Measurements from ENCODE around the gene FBXO33.

Gene FBXO33, protein sequence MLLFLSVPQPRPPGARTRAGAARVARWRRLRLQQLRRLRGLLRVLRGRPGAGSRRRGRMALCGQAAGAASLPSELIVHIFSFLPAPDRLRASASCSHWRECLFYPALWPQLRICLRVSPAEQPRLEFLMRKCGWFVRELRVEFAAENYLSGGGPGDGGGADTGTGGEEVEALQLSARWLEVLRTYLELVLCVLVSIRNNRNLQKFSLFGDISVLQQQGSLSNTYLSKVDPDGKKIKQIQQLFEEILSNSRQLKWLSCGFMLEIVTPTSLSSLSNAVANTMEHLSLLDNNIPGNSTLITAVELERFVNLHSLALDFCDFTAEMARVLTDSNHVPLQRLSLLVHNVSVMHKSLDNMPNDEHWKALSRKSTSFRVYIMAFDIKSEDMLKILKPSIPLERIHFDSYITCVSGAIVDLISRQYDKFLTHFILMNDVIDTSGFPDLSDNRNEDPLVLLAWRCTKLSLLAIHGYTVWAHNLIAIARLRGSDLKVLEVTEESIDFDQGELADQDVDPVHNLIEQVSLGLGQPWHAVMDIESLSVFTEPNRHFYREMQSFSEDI

DNA sequence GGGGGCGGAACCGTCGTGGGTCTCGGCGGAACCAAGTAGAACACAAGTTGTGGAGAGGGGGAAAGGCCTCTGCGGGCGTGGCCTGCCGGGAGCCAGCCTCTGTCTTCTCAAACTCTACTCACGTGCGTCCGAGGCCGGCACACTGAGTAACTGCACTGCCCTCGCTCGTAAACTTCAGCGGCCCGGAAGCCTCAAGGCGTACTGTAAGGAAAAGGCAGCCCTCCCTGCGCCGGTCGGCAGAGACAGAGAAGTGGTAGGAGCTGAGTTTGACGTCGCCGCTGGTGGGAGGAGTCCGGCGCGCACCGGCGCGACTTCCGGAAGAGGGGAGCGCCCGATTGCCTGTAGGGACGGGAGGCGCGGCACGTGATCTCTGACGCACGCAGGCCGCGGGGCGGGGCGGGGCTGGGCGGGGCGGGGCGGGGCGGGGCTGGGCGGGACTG is at the start of gene FBXO33:
Gene FBXO33, minus strand, starts transcription at position 255 of the 440 bp plus-strand sequence. CDS start 271 bp downstream, outside the sequence.
- DNase-seq: peak; percentile 57

DNA sequence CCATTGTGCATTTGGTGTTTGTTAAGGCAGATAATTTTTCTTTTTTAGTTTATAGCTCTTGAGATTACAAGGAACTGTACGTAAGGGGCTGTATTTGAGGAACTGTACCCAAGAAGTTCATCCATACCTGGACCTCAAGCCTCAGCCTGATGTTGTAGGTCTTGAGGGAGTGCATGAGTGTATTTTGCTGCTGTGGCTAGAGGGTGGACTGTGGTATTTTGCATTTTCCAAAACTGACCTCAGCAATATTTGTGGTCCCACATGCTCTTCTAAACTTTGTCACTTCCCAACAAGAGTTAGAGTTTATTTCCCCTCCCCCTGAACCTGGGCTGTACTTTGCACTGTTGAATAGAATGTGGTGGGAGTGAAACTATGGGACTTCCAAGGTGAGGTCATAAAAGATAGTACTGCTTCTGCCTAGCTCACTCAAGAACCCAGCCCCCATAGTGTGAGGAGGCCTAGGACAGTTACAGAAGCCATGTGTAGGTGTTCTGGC is 42.2 kb upstream of the FBXO33 start:
- DNase-seq: no peak

DNA sequence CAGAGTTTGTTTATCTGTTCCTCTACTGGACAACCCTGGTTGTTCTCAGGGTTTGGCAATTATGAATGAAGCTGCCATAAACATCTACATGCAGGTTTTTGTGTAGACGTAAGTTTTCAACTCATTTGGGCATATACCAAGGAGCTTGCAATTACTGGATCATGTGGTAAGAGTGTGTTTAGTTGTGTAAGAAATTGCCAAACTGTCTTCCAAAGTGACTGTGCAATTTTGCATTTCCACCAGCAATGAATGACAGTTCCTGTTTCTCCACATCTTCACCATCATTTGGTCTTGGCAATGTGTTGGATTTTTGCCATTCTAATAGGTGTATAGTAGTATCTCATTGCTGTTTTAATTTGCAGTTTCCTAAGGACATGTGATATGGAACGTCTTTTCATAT is 39.8 kb upstream of the FBXO33 start:
- DNase-seq: no peak

DNA sequence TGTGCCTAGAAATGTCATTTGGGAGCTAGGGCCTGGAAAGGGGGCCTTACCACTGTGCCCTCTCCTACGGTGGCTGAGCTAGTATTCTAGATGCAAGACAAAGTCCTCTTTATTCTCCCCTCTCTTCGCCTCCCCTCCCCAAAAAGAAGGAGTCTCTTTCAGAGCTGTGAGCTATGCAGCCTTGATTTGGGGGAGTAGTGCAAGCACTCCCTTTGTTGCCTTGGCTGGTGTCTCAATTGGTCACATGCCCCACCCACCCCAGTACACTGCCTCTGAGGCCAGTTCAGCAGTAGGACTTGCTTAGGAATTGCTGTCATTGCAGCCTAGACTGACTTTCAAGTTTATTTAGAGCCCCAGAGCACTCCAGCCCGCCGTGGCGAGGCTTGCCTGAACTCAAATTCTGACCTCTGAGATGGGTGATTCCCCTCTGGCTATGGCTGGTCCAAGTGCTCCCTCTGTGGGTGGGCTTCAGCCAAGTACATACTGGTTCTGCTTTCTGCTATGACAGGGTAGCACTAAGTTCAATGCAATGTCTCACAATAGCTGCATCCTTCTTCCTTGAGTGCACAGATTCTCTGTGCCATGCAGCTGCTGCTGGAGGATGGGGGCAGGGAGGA is 37.0 kb upstream of the FBXO33 start:
- no peak for DNase-seq

DNA sequence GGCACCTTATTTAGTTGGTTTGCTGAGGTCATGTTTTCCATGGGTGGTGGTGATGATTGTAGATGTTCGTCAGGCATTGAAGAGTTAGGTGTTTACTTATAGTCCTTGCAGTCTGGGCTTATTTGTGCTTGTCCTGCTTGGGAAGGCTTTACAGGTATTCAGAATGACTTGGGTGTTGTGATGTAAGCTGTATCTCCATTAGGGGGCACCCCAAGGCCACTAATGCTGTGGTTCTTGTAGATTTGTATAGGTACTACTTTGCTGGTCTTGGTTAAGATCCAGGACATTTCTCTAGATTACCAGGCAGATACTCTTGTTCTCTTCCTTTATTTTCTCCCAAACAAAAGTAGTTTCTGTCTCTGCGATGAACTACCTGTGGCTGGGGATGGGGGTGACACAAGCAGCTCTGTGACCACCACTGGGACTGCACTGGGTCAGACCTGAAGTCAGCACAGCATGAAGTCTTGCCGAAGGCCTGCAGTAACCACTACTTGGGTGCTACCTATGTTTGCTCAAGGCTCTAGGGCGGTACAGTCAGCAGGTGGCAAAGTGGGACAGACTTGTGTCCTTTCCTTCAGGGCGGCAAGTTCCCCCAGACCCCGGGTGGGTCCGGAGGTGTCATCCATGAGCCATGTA is 35.8 kb upstream of the FBXO33 start:
- no peak for DNase-seq

DNA sequence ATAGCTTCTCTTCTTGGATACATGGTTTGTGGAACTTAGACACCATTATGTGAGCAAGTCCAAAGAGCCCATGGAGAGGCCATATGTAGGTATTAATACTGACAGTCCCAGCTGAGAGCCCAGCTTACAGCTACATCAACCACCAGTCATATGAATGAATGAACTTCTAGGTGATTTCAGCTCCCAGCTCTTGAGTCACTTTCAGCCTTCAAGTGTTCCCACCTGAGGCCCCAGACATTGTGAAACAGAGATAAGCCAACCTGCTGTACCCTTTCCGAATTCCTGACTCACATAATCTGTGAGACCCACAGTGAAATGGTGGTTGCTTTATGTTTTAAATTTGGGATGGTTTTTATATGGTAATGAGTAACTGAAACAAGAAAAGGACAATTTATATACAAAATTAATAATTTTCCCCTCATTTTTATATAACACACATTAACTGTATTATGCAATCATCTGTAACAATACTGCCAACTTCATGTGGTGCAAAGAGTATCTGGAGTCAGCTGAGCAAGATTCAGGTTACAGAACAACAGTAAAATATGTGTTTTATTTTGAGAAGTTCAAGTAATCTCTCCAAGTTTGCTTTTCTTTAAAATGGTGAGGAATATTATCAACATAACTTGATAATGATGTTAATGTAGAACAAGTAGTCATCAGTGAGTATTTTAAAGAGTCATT is 27.7 kb upstream of the FBXO33 start:
- no peak for DNase-seq

DNA sequence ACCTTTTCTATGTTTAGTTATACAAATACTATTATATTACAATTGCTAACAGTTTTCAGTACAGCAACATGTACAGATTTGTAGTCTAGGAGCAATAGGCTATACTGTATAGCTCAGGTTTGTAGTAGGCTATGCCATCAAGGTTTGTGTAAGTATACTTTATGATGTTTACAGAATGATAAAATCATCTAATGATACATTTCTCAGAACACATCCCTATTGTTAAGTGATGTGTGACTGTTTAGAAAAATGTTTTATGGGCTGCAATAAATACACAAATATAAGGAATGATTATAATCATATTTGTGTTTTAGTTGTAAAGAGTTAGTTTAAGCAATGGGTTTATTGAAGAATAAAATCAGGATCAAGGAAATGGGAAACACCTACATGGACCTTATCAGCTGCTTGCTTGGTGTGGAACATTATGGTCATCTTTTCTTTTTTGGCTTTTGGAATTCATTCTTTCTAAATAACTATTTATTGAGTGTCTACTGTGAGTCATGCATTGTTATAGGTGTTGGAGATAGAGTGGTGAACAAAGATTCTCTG is 24.5 kb upstream of the FBXO33 start:
- DNase-seq: no peak

DNA sequence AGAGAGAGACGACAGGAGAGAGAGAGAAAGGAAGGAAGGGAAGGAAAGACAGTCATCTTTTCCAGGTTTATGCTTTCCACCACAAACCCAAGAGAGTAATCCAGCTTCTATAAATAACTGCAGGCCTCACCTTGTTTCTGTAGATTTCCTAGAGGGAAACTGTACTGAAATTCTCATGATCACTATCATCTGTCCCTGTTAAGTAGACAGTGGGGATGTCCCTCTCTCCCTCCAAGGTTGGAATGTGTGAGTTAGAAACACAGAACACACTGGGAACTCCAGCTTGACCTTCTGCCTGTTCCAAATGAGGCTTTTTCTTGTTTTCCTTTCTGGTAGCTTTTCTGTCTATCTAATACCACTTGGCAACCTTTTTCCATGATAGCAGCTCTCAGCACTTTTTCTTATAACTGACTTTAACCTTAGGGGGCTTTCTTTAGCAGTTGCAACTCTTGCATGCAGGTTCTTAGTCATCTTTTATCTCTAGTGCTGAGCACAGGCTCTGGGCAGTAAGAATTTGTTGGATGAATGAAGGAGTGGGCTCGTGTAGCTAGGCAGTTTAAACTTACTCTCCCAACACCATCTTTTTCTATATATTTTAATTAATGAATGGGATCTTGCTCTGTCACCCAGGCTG is 22.8 kb upstream of the FBXO33 start:
- no peak for DNase-seq

DNA sequence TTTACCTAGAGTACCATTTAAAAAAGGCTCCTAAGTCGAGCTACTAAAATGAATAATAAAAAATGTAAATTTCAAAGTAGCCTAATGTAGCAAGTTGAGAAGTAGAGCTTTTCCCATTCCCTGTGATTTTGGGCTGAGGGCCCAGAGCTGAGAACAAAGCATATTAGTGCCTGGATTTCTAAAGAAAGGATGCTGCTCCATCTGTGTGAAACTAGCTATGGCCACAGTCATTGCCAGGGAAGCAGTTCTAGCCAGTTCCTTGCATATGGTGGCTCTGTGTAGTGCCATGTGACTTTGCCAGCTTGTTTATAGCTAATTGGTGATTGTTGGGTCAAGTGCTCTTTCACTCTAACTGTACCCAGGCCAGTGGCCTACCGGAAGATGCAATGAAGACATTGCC is 20.4 kb upstream of the FBXO33 start:
- DNase-seq: no peak

DNA sequence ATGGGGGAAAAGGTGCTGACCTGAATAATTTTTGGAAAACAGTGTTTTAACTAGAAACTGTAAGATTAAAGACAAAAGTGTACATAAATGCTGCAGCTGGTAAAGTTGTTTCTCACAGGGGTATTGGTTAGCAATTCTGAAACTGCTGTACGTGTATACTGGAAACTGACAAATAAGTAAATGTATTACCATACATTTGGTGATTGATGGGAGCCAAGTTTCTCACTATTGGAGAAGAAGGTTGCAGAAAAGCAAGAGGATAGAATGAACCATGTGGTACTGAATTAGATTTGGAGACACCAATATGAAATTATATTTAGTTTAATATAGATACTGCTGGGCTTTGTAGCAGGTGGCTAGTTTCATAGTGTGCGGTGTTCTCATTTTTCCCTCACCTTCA is 19.6 kb upstream of the FBXO33 start:
- no peak for DNase-seq

DNA sequence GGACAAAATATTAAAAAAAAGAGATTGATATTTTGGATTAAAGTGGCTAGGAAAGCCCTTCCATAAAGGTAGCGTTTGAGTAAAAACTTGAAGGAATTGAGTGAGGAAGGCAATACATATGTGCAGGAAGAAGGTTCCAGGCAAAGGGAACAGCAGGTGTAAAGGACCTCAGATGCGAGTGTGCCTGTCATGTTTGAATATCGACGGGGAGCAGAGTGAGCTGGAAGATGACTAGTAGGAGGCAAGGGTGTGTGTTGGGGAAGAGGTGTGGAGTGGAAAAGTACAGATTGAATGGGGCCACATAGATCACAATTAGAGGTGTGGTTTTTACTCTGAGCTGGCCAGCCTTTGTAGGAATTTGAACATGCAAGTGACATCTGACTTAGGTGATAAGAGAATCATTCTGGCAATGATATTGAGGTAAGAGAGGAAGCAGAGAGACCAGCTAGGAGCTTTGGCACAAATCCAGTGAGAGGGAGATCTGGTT is 15.0 kb upstream of the FBXO33 start:
- DNase-seq: no peak

DNA sequence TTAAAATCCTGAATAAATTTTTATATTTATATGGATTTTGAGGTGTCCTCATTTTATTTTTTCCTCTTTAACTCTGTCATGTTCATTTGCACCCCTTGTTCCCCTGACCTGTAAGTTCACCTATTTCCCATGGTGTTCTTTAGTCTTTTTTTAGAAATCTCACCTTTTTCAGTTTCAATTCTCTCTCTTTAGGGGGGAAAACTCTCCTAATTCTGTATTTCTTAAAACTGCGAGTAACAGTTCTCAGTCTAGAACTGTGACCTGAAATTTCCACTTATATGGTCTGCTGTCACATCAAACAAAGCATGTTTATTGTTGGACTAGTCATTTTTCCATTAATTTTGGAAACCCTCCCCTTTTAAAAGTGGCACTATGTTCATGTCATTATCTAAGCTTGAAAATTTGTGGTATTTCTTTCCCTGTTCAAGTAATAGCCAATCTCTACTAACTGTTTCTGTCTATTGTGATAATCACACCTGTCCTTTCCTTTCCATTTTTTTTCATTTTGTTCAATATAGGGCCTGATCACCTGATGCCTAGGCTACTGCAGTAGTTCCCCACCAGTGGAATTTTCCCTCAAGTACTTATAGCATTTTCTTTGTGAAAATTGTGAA is 14.0 kb upstream of the FBXO33 start:
- no peak for DNase-seq

DNA sequence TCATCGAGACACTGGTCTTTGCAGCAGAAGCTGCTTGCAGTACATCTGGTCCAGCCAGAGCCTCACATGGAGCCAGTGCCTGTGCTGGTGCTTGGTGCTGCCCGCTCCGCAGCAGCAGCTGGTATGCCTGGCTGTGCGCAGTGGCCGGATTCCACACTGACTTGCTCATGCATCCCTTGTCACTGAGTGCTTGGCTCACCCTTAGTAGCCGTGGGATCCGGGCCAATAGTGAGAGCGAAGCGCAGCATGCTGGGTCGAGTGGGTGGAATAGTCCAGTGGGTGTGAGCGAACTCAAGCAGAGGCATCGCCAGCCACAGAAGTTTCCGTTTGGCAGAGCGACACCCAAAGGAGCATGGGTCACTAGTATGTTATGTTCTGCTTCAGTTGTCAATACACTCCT is 10.1 kb upstream of the FBXO33 start:
- DNase-seq: no peak

DNA sequence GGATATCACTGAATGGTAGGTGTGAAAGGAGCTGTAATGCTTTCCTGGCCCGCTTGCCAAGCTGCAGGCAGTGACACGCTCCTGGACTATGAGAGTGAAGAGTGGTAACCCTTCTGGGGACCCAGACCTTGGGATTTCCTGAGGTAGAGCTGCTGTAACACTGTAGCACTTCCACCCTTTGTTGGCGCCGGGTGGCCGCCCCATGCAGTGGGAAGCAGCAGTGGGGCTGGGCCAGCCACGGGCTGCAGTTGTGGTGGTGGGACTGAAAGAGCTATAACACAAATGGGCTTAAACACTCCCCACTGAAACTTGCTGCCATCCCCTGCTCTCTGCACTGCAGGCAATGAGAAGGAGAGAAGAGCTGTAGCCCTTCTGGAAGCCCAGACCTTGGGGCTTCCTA is 9.6 kb upstream of the FBXO33 start:
- no peak for DNase-seq

DNA sequence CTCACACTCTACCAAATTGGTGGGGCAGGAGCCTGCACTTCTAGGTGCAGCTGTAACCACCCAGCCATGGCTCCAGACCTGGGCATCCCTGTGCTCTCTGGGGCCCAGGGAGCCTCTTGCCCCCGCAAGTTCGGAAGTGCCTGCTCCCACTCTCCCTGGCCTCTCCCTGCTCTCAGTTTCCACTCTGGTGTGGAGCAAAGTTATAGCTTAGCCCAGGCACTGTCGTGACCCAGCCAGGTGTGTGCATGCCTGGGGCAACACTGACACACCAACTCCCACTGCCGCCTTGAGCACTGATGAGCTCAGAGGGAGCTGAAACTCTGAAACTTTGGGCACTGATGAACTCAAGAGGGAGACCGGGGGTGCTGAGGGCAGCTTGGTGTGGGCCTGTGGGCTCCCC is 8.7 kb upstream of the FBXO33 start:
- DNase-seq: no peak

DNA sequence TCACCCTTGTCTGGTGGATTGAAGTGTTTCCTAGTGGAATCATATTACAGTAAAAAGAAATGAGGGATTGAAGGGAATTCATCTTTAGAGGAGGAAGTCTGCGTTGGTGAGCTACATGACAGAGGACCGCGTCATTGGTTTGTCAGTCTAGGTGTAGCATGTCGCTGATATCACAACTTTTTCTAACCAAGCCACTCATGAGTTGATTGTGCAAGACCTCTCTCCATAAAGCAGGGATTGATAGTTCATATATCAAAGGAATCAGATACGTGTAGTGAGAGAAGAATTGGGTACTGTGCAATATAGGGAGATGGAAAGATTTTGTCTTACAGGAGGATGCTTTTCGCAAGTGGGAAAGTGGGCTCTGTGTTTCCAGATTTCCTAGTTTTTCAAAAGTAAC is 3.0 kb upstream of the FBXO33 start:
- no peak for DNase-seq

DNA sequence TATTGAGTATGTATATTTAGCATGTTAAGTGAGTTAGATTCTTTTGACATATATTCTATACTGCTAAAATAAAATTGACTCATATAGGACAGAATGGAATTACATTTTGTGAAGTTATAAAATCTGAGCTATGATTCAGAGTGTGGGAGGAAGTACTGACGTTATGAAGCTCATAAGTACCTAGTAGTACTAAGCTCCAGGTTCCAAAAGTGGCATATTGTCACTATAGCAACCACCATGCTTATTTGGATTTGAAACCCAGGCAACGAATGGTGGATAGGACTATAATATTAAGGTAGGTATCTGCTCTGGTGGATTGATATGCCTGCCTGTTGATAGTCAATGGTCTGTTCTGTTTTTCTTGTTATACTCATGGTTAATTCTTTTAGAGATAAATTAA is 2.2 kb upstream of the FBXO33 start:
- DNase-seq: no peak

DNA sequence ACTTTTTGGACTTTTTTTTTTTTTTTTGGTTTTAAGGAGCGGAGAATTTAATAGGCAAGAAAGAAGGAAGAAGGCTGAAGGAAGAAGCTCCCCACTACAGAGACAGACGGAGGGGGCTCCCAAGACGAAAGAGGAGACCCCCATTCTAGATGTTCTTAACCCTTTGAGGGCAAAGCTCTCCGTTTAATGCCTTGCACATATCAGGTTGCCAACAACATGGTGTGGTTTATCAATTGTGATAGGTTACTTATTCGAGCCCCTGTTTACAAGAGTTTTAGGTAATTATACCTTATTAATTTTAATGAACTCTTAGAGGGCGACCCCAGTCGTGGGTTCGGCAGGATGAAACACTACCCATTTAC is 1.2 kb upstream of the FBXO33 start:
- no peak for DNase-seq

DNA sequence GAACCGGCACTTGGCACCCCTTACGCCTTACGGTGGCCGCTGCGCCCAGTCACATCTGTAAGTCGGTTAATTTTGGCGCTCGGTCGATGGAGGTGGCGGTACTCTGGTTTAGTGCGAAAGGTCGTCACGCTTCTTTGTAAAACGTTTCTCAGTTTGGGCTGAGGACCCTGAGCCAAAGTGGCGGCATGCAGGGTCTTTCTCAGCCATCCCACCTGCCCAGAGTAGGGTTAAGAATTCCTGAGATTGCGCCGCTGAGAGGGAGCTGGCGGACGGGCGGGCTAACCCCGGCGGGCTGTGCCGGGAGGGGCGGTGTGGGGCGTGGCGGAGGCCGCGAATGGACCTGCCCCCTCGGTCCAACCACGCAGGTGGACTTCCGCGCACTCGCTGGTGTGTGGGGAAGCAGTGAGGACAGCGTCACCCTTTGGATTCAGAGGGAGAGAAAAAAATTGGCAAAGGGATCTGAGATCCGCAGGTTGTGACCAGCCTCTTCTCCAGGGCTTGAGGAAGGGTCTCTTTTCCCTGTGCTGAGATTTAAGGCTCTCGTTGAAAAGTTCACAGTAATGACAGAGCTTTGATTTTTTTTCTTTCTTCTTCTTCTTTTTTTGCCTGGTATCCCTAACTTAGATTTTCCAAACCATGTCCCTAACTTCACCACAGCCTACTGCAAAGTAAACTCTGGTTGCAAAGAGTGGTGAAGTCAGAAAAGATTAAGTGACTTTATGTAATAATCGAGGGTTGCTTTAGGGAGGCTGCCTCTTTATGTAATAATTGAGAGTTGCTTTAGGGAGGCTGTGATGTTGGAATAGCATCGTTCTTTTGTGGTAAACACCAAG is 602 bp upstream of the FBXO33 start:
- DNase-seq: peak; percentile 58

DNA sequence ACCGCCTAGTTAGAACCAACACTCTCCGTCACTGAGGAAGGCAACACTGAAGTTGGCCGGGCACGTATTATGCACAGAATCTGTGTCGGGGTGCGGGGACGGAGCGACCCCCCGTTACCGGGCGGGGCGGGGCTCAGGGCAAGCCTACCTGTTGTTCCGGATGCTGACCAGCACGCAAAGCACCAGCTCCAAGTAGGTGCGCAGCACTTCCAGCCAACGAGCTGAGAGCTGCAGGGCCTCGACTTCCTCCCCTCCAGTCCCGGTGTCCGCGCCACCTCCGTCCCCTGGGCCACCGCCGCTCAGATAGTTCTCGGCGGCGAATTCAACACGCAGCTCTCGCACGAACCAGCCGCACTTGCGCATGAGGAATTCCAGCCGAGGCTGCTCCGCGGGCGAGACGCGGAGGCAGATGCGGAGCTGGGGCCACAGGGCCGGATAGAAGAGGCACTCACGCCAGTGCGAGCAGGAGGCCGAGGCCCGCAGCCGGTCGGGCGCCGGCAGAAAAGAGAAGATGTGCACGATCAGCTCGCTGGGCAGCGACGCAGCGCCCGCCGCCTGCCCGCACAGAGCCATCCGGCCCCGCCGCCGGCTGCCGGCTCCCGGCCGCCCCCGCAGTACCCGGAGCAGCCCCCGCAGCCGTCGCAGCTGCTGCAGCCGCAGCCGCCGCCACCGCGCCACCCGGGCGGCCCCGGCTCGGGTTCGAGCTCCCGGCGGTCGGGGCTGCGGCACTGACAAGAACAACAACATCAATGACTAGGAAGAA is 636 bp downstream of the FBXO33 start:
- DNase-seq: no peak
